Motor neuron (in vitro differentiated cells): ENCODE measurements around the gene STAM2. TPM values are rescaled to one million over a fixed set of nuclear protein-coding genes. Genes with fewer than 3 reads are reported as not detected.
"Not testable (repeated sequence)": the region's sequence is repeated elsewhere in the genome, so short reads cannot be mapped to it uniquely, and the experiment has no call there.

ENCODE experiments used
- ATAC-seq, 8 experiments: fragments of 200-7000 bp; cut with Tn5 transposase; replicated peaks in 6 of 8; 2 replicates each; pipeline ENCODE4 v1.8.0; 2021; ENCODE audit warnings: mild to moderate bottlenecking in 8 of 8, moderate library complexity in 8 of 8
- H3K27ac ChIP-seq, 2 donors: fragments of 250-450 bp; sonication (Bioruptor Pico); 2 replicates each; pipeline ENCODE4 v1.9.0; 2021; ENCODE audit warnings: antibody characterized with exemption in 2 of 2, mild to moderate bottlenecking in 2 of 2, moderate library complexity in 1 of 2
- H3K4me1 ChIP-seq, 2 donors: fragments of 250-450 bp; sonication (Bioruptor Pico); replicated peaks in 1 of 2; 2 replicates each; pipeline ENCODE4 v1.6.1; 2021; ENCODE audit warnings: antibody characterized with exemption in 2 of 2, mild to moderate bottlenecking in 2 of 2, moderate library complexity in 1 of 2
- H3K4me3 ChIP-seq, 5 donors: fragments of 250-450 bp; sonication (Bioruptor Pico); 2 replicates each; pipeline ENCODE4 v1.9.0; 2021; ENCODE audit warnings: antibody characterized with exemption in 5 of 5, mild to moderate bottlenecking in 5 of 5, moderate library complexity in 4 of 5
- WGBS, 10 experiments: fragments of 450-650 bp; shearing (Covaris generic); methylation state at CpG; one replicate each; pipeline ENCODE4 v1.0.0; 2022; 5-methylcytosine and 5-hydroxymethylcytosine counted together
- in situ Hi-C, 9 experiments: fragments of 400-800 bp; cut with MboI; loops; one replicate each; pipeline ENCODE4 v1.15.0; 2021; ENCODE audit warnings: low sequenced_read_pairs in 9 of 9, low pct_unique_long_range_greater_than_20kb in 2 of 9; ENCODE audit not compliant: unreplicated experiment in 9 of 9
- total RNA-seq, 8 experiments: library from RNA; unstranded; fragments of 300-600 nt; gene quantifications; 2 replicates each; pipeline versions ENCODE4 v1.2.3 to v1.2.4, GENCODE V29; 2022

The STAM2 gene
- total RNA-seq, 8 experiments from 2014 or later, result 14.3 to 43.9 (median 22.2) TPM

DNA sequence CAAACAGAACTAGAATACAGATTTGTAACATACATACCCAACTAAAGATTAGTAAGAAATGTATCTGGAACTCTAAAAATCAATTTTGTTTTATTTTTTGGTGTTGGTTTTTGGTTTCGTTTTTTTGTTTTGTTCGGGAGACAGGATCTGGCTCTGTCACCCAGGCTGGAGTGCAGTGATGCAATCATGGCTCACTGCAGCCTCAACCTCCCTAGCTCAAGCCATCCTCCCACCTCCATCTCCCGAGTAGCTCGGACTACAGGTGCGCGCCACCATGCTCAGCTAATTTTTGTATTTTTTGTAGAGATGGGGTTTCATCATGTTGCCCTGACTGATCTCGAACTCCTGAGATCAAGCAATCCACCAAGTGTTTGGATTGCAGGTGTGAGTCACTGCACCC is 6.4 kb downstream of the STAM2 start:
- WGBS, 10 experiments, result 0 to 100% (median 87%) methylated on average over 1 to 7 of the region's 7 CpGs
- H3K4me3 ChIP-seq, H3K4me1 ChIP-seq, ATAC-seq, H3K27ac ChIP-seq: not testable (repeated sequence)
- in situ Hi-C loops, result loop anchor here in 2 of 9 experiments (25.0 kb wide), 1 partner anchor 132 kb away; no protein-coding TSS in a partner anchor

DNA sequence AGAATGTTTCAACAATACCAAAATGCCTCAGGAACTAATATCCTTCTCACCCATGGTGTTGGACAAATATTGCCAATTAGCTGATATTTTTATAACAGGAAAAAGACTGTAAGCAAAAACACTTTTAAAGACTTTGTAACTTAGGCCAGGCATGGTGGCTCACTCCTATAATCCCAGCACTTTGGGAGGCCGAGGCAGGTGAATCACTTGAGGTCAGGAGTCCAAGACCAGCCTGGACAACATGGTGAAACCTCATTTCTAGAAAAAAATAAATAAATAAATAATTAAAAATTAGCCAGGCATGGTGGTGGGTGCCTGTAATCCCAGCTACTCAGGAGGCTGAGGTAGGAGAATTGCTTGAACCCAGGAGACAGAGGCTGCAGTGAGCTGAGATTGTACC is 8.1 kb downstream of the STAM2 start:
- 87 to 100% (median 100%) methylated on average over 1 of the region's 1 CpG; no CpG with 5 or more reads in 2 of the 10 experiments for WGBS, 10 experiments
- in situ Hi-C loops, result loop anchor here in 2 of 9 experiments (25.0 kb wide), 1 partner anchor 130 kb away; no protein-coding TSS in a partner anchor
- not testable (repeated sequence) for ATAC-seq, H3K4me3 ChIP-seq, H3K27ac ChIP-seq, H3K4me1 ChIP-seq

DNA sequence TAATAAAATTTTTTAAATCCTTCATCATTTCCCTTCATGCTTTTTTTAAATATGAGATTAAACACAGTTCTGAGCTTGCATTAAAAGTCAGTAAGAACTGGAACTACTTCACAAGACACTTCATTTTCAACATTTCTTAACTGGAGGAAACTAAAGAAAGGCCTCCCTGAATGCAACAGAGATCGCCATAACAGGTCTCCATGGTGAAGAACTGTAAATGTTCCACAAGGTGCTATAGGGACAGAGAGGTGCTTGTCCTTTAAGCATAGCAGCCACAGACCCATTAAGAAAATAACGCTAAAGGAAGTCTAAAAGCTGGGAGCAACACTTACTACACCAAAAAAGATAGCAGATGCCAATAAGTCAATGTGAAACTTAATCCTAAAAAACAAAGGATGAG is 8.5 kb downstream of the STAM2 start:
- peak in 1 of 8 experiments; percentile 53 for ATAC-seq
- in situ Hi-C loops, result loop anchor here in 2 of 9 experiments (25.0 kb wide), 1 partner anchor 130 kb away; no protein-coding TSS in a partner anchor
- H3K4me3 ChIP-seq, result no peak overlapping the region
- H3K4me1 ChIP-seq, result no peaks in the 10 kb centered on the region
- WGBS, 10 experiments, result 0 to 100% (median 95%) methylated on average over 1 to 2 of the region's 2 CpGs; no CpG with 5 or more reads in 1 of the 10 experiments
- no peak overlapping the region for H3K27ac ChIP-seq

- H3K4me3 ChIP-seq, result no peak overlapping the region
- peak in 1 of 8 experiments; percentile 46 for ATAC-seq
- H3K27ac ChIP-seq, result no peak overlapping the region
- in situ Hi-C loops, result loop anchor here in 2 of 9 experiments (25.0 kb wide), 1 partner anchor 129 kb away; no protein-coding TSS in a partner anchor
- no peaks in the 10 kb centered on the region for H3K4me1 ChIP-seq
- 5 to 100% (median 89%) methylated on average over 1 to 3 of the region's 3 CpGs for whole genome bisulfite sequencing, 10 experiments
Measured at GRCh38 chr2:152166633-152167032, 8.9 kb downstream of the STAM2 start.

GRCh38 chr2:152165780-152166179 is 9.8 kb downstream of the STAM2 start:
- 64 to 100% (median 86%) methylated on average over 1 to 7 of the region's 7 CpGs for WGBS, 10 experiments
- ATAC-seq, result no peak
- in situ Hi-C loops, result loop anchor here in 2 of 9 experiments (25.0 kb wide), 1 partner anchor 128 kb away; no protein-coding TSS in a partner anchor
- Histone ChIP-seq H3K4me1 (no peaks in the 10 kb centered on the region), H3K27ac (no peak overlapping the region), H3K4me3 (no peak overlapping the region)

DNA sequence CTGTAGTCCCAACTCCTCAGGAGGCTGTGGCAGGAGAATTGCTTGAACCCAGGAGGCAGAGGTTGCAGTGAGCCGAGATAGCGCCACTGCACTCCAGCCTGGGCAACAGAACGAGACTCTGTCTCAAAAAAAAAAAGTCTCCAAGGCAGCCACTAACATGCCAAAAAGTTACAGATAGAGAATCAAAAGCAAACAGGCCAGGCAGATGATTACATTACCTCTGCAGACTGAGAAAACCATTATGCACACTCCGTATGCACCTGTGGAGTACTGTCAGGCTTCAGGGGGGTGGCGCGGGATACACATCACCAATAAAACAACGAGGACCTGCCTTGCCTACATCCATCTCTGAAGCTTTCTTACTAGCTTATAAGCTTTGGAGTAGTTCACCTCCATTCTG is 10.3 kb downstream of the STAM2 start:
- H3K4me1 ChIP-seq, result no peaks in the 10 kb centered on the region
- no peak overlapping the region for H3K27ac ChIP-seq
- no peak for ATAC-seq
- no peak overlapping the region for H3K4me3 ChIP-seq
- 74 to 100% (median 93%) methylated on average over 1 to 7 of the region's 7 CpGs; no CpG with 5 or more reads in 2 of the 10 experiments for WGBS, 10 experiments
- in situ Hi-C loops, result loop anchor here in 2 of 9 experiments (25.0 kb wide), 1 partner anchor 128 kb away; no protein-coding TSS in a partner anchor

DNA sequence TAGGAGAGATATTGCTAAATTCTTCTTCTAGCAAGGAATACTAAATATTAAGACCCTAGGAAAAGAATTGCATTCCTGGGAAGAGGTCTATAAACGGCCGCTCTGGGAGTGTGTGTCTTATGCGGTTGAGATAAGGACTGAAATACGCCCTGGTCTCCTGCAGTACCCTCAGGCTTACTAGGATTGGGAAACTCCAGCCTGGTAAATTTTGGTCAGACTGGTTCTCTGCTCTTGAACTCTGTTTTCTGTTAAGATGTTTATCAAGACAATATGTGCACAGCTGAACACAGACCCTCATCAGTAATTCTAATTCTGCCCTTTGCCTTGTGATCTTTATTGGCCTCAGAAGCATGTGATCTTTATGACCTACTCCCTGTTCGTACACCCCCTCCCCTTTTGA is 11.9 kb downstream of the STAM2 start:
- H3K27ac ChIP-seq, ATAC-seq, H3K4me1 ChIP-seq, H3K4me3 ChIP-seq: not testable (repeated sequence)
- 60 to 100% (median 92%) methylated on average over 1 to 5 of the region's 5 CpGs; no CpG with 5 or more reads in 3 of the 10 experiments for WGBS, 10 experiments
- in situ Hi-C loops, result loop anchor here in 2 of 9 experiments (25.0 kb wide), 1 partner anchor 126 kb away; no protein-coding TSS in a partner anchor

DNA sequence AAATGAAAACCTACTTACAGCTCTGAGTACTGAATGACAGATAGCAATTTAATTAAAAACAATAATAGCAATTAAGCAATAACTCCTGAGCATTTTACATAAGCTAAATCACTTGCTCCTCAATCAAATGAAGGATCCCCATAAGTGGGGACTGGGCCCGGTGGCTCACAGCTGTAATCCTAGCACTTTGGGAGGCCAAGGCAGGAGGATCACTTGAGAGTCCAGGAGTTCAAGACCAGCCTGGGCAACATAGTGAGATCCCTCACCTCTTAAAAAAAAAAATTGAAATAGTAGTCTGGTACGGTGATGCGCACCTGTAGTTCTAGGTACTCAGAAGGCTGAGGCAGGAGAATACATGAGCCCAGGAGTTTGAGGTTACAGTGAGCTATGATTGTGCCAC is 13.4 kb downstream of the STAM2 start:
- no peak for ATAC-seq
- Histone ChIP-seq H3K27ac (no peak overlapping the region), H3K4me3 (no peak overlapping the region), H3K4me1 (no peaks in the 10 kb centered on the region)
- 92 to 100% (median 100%) methylated on average over 1 to 3 of the region's 3 CpGs; no CpG with 5 or more reads in 4 of the 10 experiments for WGBS, 10 experiments
- in situ Hi-C loops, result loop anchor here in 2 of 9 experiments (25.0 kb wide), 1 partner anchor 125 kb away; no protein-coding TSS in a partner anchor

DNA sequence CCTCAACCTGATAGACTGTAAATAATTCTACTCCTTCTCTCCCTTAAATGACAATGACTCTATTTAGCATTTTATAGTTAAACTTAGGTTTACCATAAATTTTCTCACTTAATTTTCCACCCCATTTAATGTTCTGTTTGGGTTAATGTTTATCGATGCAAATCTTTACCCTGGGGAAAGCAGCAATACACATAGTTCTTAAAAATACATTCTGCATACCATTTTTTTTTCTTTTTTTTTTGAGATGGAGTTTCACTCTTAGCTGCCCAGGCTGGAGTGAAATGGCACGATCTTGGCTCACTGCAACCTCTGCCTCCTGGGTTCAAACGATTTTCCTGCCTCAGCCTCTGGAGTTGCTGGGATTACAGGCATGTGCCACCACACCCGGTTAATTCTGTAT is 14.0 kb downstream of the STAM2 start:
- H3K27ac ChIP-seq, result no peak overlapping the region
- H3K4me1 ChIP-seq, result no peaks in the 10 kb centered on the region
- H3K4me3 ChIP-seq, result no peak overlapping the region
- 30 to 100% (median 84%) methylated on average over 1 to 4 of the region's 4 CpGs; no CpG with 5 or more reads in 1 of the 10 experiments for WGBS, 10 experiments
- in situ Hi-C loops, result loop anchor here in 2 of 9 experiments (25.0 kb wide), 1 partner anchor 124 kb away; no protein-coding TSS in a partner anchor
- no peak for ATAC-seq

DNA sequence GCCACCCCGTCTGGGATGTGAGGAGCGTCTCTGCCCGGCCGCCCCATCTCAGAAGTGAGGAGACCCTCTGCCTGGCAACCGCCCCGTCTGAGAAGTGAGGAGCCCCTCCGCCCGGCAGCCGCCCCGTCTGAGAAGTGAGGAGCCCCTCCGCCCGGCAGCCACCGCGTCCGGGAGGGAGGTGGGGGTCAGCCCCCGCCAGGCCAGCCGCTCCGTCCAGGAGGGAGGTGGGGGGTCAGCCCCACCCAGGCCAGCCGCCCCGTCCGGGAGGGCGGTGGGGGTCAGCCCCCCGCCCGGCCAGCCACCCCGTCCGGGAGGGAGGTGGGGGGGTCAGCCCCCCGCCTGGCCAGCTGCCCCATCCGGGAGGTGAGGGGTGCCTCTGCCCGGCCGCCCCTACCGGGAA is 15.2 kb downstream of the STAM2 start:
- H3K4me3 ChIP-seq, H3K4me1 ChIP-seq, H3K27ac ChIP-seq, ATAC-seq: not testable (repeated sequence)
- in situ Hi-C loops, result loop anchor here in 2 of 9 experiments (25.0 kb wide), 1 partner anchor 123 kb away; no protein-coding TSS in a partner anchor
- WGBS, 10 experiments, result no CpG with 5 or more reads among the region's 31 CpGs

DNA sequence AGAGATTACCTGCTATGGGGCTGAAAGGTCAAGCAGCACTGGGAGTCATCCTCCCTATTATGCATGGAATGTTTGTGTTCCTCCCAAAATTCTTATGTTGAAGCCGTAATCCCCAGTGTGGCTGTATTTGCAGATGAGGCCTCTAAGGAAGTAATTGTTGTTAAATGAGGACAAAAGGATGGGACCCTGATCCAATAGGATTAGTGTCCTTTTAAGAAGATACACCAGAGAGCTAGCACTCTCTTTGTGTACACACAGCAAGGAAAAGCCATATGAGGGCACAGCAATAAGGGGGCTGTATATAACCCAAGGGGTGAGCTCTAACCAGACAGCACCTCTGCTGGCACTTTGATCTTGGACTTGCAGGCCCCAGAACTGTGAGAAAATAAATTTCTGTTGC is 18.3 kb downstream of the STAM2 start:
- in situ Hi-C loops, result loop anchor here in 2 of 9 experiments (25.0 kb wide), 1 partner anchor 120 kb away; no protein-coding TSS in a partner anchor
- no peak for ATAC-seq
- Histone ChIP-seq H3K4me1 (no peaks in the 10 kb centered on the region), H3K27ac (no peak overlapping the region), H3K4me3 (no peak overlapping the region)
- WGBS, 10 experiments, result 88 to 100% (median 100%) methylated on average over 1 of the region's 1 CpG; no CpG with 5 or more reads in 6 of the 10 experiments

DNA sequence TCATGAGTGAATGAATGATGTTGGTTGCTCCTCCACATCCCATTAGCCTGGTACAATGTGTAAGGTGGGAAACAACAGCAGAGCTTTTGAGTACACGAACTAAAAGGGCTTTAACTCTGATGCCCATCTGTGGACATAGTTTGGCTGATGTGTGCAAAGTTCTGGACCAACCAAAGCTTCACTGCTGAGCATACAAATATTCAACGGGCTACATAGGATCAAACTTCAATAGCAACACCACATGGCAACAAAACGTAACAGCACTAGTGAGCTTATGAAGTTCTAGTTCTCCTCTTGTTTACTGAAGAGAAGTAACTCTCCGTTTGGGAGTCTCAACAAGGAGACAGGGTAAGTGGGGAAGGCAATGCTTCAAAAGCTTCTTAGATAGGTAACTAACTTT is 20.4 kb downstream of the STAM2 start:
- Histone ChIP-seq H3K4me1 (no peaks in the 10 kb centered on the region), H3K27ac (no peak overlapping the region), H3K4me3 (no peak overlapping the region)
- ATAC-seq, result peak in 3 of 8 experiments; percentile 39 to 70 (median 65)
- in situ Hi-C loops, result loop anchor here in 2 of 9 experiments (25.0 kb wide), 1 partner anchor 118 kb away; no protein-coding TSS in a partner anchor
- WGBS, 10 experiments, result 40 to 93% (median 82%) methylated on average over 1 to 4 of the region's 4 CpGs; no CpG with 5 or more reads in 1 of the 10 experiments

DNA sequence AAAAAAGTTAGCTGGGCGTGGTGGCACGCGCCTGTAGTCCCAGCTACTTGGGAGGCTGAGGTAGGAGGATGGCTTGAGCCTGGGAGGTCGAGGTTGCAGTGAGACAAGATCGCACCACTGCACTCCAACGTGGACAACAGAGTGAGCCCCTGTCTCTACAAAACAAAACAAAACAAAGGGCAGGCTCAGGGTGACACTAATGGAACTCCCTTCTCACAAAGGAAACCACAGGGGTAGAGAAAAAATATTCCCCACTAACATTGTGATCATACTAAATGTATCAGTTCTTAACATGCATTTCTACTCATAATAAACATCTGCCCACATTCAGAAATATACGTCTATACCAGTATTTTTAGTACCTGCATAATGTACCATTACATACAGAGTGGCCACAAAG is 21.1 kb downstream of the STAM2 start:
- WGBS, 10 experiments, result 75 to 100% (median 96%) methylated on average over 1 to 7 of the region's 7 CpGs; no CpG with 5 or more reads in 3 of the 10 experiments
- no peak overlapping the region for H3K27ac ChIP-seq
- H3K4me3 ChIP-seq, result no peak overlapping the region
- no peaks in the 10 kb centered on the region for H3K4me1 ChIP-seq
- in situ Hi-C loops, result loop anchor here in 2 of 9 experiments (25.0 kb wide), 1 partner anchor 117 kb away; no protein-coding TSS in a partner anchor
- ATAC-seq, result no peak
